Nephron (organoid): Measurements from ENCODE around the gene PGBD5.

ENCODE experiments used
- H3K27ac Mint-ChIP-seq, 3 experiments: 2 replicates each; pipeline ENCODE4 v1.8.0; 2020; ENCODE audit warnings: mixed read lengths in 3 of 3, mild to moderate bottlenecking in 2 of 3, moderate library complexity in 1 of 3
- H3K27me3 Mint-ChIP-seq: 2 replicates; pipeline ENCODE4 v1.8.0; 2021; ENCODE audit warnings: low read depth, mild to moderate bottlenecking, moderate library complexity, mixed read lengths
- H3K36me3 Mint-ChIP-seq: 2 replicates; pipeline ENCODE4 v1.8.0; 2020; ENCODE audit warnings: low read depth, mixed read lengths
- H3K4me1 Mint-ChIP-seq: 2 replicates; pipeline ENCODE4 v1.8.0; 2020; ENCODE audit warnings: mixed read lengths
- H3K4me3 Mint-ChIP-seq, 3 experiments: 2 replicates each; pipeline ENCODE4 v1.8.0; 2020; ENCODE audit warnings: mild to moderate bottlenecking in 3 of 3, mixed read lengths in 3 of 3, moderate library complexity in 2 of 3
- H3K9me3 Mint-ChIP-seq: 2 replicates; pipeline ENCODE4 v1.8.0; 2020; ENCODE audit warnings: mixed read lengths
- CTCF ChIP-seq, 3 experiments: fragments of 200-600 bp; sonication (generic); IDR thresholded peaks; one replicate each; pipeline ENCODE4 v1.5.0; 2021; ENCODE audit warnings: antibody characterized with exemption in 3 of 3; ENCODE audit not compliant: unreplicated experiment in 3 of 3

PGBD5 gene

GRCh38 chr1:230345139-230345885, 80.8 kb downstream of the PGBD5 start:
- Mint-ChIP-seq H3K4me3 (no peak overlapping the region), H3K36me3 (no peaks in the 10 kb centered on the region), H3K9me3 (no peaks in the 10 kb centered on the region), H3K4me1 (no peaks in the 10 kb centered on the region), H3K27me3 (peaks cover 6% of the 10 kb centered on the region), H3K27ac (no peak overlapping the region)
- no peak for TF ChIP-seq CTCF (IDR thresholded peaks at IDR 0.05; ENCODE audit: unreplicated experiment in 3 of 3)

- Mint-ChIP-seq H3K27me3 (peaks cover 6% of the 10 kb centered on the region), H3K9me3 (no peaks in the 10 kb centered on the region), H3K4me1 (peaks cover under 1% of the 10 kb centered on the region), H3K36me3 (no peaks in the 10 kb centered on the region), H3K27ac (no peak overlapping the region), H3K4me3 (no peak overlapping the region)
- TF ChIP-seq CTCF (IDR thresholded peaks at IDR 0.05; ENCODE audit: unreplicated experiment in 3 of 3): no peak
These were observed 83.4 kb downstream of the PGBD5 start for GRCh38 chr1:230342699-230343098.

- TF ChIP-seq CTCF (IDR thresholded peaks at IDR 0.05; ENCODE audit: unreplicated experiment in 3 of 3): no peak
- H3K36me3 Mint-ChIP-seq: no peaks in the 10 kb centered on the region
- peaks cover 7% of the 10 kb centered on the region for H3K4me1 Mint-ChIP-seq
- H3K4me3 Mint-ChIP-seq: no peak overlapping the region
- H3K27me3 Mint-ChIP-seq: peaks cover 6% of the 10 kb centered on the region
- H3K27ac Mint-ChIP-seq: no peak overlapping the region
- H3K9me3 Mint-ChIP-seq: no peaks in the 10 kb centered on the region
These were observed 84.1 kb downstream of the PGBD5 start for GRCh38 chr1:230342019-230342418.

GRCh38 chr1:230341162-230341546, 85.0 kb downstream of the PGBD5 start:
- no peak overlapping the region for H3K27ac Mint-ChIP-seq
- no peaks in the 10 kb centered on the region for H3K36me3 Mint-ChIP-seq
- no peak for TF ChIP-seq CTCF (IDR thresholded peaks at IDR 0.05; ENCODE audit: unreplicated experiment in 3 of 3)
- peaks cover 15% of the 10 kb centered on the region for H3K4me1 Mint-ChIP-seq
- H3K9me3 Mint-ChIP-seq: no peaks in the 10 kb centered on the region
- H3K27me3 Mint-ChIP-seq: peaks cover 6% of the 10 kb centered on the region
- H3K4me3 Mint-ChIP-seq: no peak overlapping the region

- Mint-ChIP-seq H3K4me1 (peaks cover 20% of the 10 kb centered on the region), H3K4me3 (no peak overlapping the region), H3K27ac (no peak overlapping the region), H3K9me3 (no peaks in the 10 kb centered on the region), H3K36me3 (no peaks in the 10 kb centered on the region), H3K27me3 (peaks cover 6% of the 10 kb centered on the region)
- no peak for TF ChIP-seq CTCF (IDR thresholded peaks at IDR 0.05; ENCODE audit: unreplicated experiment in 3 of 3)
These were observed 85.5 kb downstream of the PGBD5 start for GRCh38 chr1:230340526-230341161.

GRCh38 chr1:230339033-230339432, 87.1 kb downstream of the PGBD5 start:
- TF ChIP-seq CTCF (IDR thresholded peaks at IDR 0.05; ENCODE audit: unreplicated experiment in 3 of 3): no peak
- H3K9me3 Mint-ChIP-seq: no peaks in the 10 kb centered on the region
- no peaks in the 10 kb centered on the region for H3K27me3 Mint-ChIP-seq
- H3K27ac Mint-ChIP-seq: no peak overlapping the region
- no peaks in the 10 kb centered on the region for H3K36me3 Mint-ChIP-seq
- peaks cover 34% of the 10 kb centered on the region for H3K4me1 Mint-ChIP-seq
- H3K4me3 Mint-ChIP-seq: no peak overlapping the region
